Kidney epithelial cell (primary cell): ENCODE data around the gene ERG. TPM values are rescaled to one million over a fixed set of nuclear protein-coding genes. Genes with fewer than 3 reads are reported as not detected.

ENCODE experiments used
- DNase-seq: peaks from one replicate; pipeline ENCODE4 v3.0.0-alpha.2; 2010; ENCODE audit warnings: low read depth
- H3K27me3 ChIP-seq: 2 replicates; pipeline ENCODE4 v1.6.0; 2011; ENCODE audit warnings: low read length; ENCODE audit not compliant: control insufficient read depth, insufficient read depth
- H3K36me3 ChIP-seq: 2 replicates; pipeline ENCODE4 v1.5.1; 2011; ENCODE audit warnings: low read length; ENCODE audit not compliant: control insufficient read depth, insufficient read depth
- H3K4me3 ChIP-seq: 2 replicates; pipeline ENCODE4 v1.5.1; 2011; ENCODE audit warnings: low read depth, mild to moderate bottlenecking, control low read depth, low read length
- total RNA-seq: library from RNA; depleted of rRNA; stranded (reverse); fragments of >200 nt; gene quantifications from 2 replicates; pipeline ENCODE4 v1.2.3, GENCODE V29; 2015
- TF ChIP-seq, protein P1 (sequence below): IDR thresholded peaks from 2 replicates; pipeline ENCODE4 v1.5.1; 2011; ENCODE audit warnings: mild to moderate bottlenecking, moderate library complexity, low read length, control low read depth, inconsistent platforms; ENCODE audit not compliant: insufficient read depth, poor library complexity, severe bottlenecking

The ERG gene
- total RNA-seq, 1 donor from 2014 or later = 0.29 TPM

GRCh38 chr21:38358098-38358497 is 140.2 kb downstream of the ERG start:
- TF ChIP-seq, protein P1, sequence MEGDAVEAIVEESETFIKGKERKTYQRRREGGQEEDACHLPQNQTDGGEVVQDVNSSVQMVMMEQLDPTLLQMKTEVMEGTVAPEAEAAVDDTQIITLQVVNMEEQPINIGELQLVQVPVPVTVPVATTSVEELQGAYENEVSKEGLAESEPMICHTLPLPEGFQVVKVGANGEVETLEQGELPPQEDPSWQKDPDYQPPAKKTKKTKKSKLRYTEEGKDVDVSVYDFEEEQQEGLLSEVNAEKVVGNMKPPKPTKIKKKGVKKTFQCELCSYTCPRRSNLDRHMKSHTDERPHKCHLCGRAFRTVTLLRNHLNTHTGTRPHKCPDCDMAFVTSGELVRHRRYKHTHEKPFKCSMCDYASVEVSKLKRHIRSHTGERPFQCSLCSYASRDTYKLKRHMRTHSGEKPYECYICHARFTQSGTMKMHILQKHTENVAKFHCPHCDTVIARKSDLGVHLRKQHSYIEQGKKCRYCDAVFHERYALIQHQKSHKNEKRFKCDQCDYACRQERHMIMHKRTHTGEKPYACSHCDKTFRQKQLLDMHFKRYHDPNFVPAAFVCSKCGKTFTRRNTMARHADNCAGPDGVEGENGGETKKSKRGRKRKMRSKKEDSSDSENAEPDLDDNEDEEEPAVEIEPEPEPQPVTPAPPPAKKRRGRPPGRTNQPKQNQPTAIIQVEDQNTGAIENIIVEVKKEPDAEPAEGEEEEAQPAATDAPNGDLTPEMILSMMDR = no peak
- Histone ChIP-seq H3K4me3 (no peak overlapping the region), H3K27me3 (no peaks in the 10 kb centered on the region), H3K36me3 (no peaks in the 10 kb centered on the region)
- DNase-seq = no peak

GRCh38 chr21:38356883-38357625 is 141.2 kb downstream of the ERG start:
- H3K36me3 ChIP-seq = no peaks in the 10 kb centered on the region
- TF ChIP-seq, protein P1 = no peak

DNA sequence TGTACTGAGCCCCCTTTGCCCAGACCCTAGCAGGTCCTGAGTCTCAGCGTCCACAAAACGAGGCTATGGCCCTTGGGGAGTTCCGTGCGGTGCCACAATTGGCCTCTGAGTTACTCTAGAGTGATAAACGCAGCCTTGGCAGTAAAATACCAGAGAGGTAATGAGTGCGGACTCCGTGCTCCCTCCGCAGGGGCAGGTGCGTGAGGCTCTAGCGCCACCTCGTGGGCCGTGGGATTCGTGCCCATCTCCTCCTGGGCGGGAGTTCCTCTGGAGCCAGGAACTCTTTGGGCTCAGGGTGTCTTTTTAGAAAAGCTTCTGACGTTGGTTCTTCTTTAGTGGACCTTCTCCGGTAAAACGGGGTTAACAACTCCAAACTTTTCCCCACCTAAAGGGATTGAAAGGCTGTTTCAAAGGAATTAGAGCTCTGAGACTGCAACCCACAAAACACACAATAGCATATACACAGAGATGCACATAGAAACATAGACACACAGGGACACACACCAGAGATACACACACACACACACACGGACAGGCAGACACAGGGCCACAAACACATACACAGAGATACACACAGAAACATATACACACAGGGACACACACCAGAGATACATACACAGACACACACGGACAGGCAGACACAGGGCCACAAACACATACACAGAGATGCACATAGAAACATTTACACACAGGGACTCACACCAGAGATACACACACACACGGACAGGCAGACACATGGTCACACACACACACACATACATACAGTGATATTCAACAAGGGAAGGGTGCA is 142.1 kb downstream of the ERG start:
- TF ChIP-seq, protein P1 = peak; percentile 98
- Histone ChIP-seq H3K36me3 (no peaks in the 10 kb centered on the region), H3K4me3 (no peak overlapping the region), H3K27me3 (no peaks in the 10 kb centered on the region)
- no peak for DNase-seq

More at GRCh38 chr21:38356883-38357625, 141.2 kb downstream of the ERG start:
- H3K27me3 ChIP-seq = no peaks in the 10 kb centered on the region
- H3K4me3 ChIP-seq = no peak overlapping the region
- no peak for DNase-seq

GRCh38 chr21:38355353-38355752 is 142.9 kb downstream of the ERG start:
- TF ChIP-seq, protein P1 = no peak

GRCh38 chr21:38354746-38355145 is 143.5 kb downstream of the ERG start:
- no peaks in the 10 kb centered on the region for H3K27me3 ChIP-seq
- TF ChIP-seq, protein P1 = no peak
- H3K36me3 ChIP-seq = no peaks in the 10 kb centered on the region
- no peak overlapping the region for H3K4me3 ChIP-seq
- DNase-seq = no peak

More at GRCh38 chr21:38355353-38355752, 142.9 kb downstream of the ERG start:
- DNase-seq = no peak
- H3K27me3 ChIP-seq = no peaks in the 10 kb centered on the region
- H3K36me3 ChIP-seq = no peaks in the 10 kb centered on the region
- no peak overlapping the region for H3K4me3 ChIP-seq
